ENCODE data around the gene ANKRD50. TPM values are rescaled to one million over a fixed set of nuclear protein-coding genes. Genes with fewer than 3 reads are reported as not detected.

Gene ANKRD50
- polyA plus RNA-seq, 4 donors = 34.9 to 41.7 (median 38.3) TPM

- no peak for DNase-seq (ENCODE audit: low read depth in 4 of 4, low spot score in 2 of 4)
These were observed 72.4 kb downstream of the ANKRD50 start for GRCh38 chr4:124640022-124640730.

GRCh38 chr4:124637321-124637720, 75.2 kb downstream of the ANKRD50 start:
- no peak for DNase-seq (ENCODE audit: low read depth in 4 of 4, low spot score in 2 of 4)

GRCh38 chr4:124636788-124637187, 75.7 kb downstream of the ANKRD50 start:
- no peak for DNase-seq (ENCODE audit: low read depth in 4 of 4, low spot score in 2 of 4)

GRCh38 chr4:124635331-124635730, 77.2 kb downstream of the ANKRD50 start:
- DNase-seq (ENCODE audit: low read depth in 4 of 4, low spot score in 2 of 4) = no peak

- DNase-seq (ENCODE audit: low read depth in 4 of 4, low spot score in 2 of 4) = no peak
These were observed 79.1 kb downstream of the ANKRD50 start for GRCh38 chr4:124633285-124633941.

GRCh38 chr4:124632439-124632838, 80.1 kb downstream of the ANKRD50 start:
- DNase-seq (ENCODE audit: low read depth in 4 of 4, low spot score in 2 of 4) = no peak

- no peak for DNase-seq (ENCODE audit: low read depth in 4 of 4, low spot score in 2 of 4)
These were observed 80.8 kb downstream of the ANKRD50 start for GRCh38 chr4:124631760-124632159.

- DNase-seq (ENCODE audit: low read depth in 4 of 4, low spot score in 2 of 4) = no peak
These were observed 82.9 kb downstream of the ANKRD50 start for GRCh38 chr4:124629681-124630080.

All from left renal cortex interstitium (tissue), 4 donors.